ENCODE results near the gene ZMYM3.
A peak's percentile ranks its signal among the peaks of the same experiment; 100 is the strongest.
"Not testable (repeated sequence)": the region's sequence is repeated elsewhere in the genome, so short reads cannot be mapped to it uniquely, and the experiment has no call there.

Gene ZMYM3

DNA sequence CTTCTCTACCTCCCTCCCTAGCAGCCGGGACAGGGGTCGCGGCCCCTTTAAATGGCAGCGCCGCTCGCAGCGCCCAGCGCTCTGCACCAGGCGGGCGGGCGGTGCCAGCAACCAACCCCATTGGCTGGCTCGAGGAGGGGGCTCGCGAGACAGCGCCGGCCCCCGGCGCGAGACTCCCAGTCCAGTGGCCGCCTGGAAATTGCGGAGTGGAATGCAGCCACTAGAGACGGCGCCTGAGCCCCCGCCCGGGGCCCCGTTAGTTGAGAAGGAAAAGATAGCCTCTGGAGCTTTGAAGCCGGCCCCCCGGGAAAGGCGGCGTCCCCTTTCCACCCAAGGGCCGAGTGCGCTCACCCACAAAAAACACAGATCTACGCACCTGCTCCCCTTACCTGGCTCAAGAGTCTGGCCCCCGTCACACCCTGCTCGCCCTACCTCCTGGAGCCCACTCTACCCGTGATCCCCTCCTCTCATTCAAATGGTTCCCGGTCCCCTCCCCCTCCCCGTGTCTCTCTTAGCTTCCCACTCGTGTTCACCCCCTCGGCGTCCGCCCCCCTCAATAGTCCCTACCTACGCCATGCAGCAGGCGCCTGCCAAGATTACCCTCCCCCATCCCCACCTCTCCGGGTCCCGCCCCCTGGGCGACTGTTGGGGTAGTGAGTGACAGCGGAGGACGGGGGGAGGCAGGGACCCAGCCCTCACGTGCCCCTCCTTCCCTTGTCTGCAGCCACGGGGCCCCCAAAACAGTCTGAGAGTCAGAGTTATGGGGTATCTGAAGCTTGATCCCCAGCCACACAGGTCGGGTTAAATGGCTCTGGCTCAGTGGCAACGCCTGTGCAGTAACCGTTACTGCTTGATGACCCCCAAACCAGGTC, at the start of gene ZMYM3:
Gene ZMYM3, minus strand, starts transcription at position 49 of the 872 bp plus-strand sequence. CDS start 885 bp downstream, outside the sequence.
- peak; percentile 49 for DNase-seq (ENCODE audit: low read depth, low spot score)

DNA sequence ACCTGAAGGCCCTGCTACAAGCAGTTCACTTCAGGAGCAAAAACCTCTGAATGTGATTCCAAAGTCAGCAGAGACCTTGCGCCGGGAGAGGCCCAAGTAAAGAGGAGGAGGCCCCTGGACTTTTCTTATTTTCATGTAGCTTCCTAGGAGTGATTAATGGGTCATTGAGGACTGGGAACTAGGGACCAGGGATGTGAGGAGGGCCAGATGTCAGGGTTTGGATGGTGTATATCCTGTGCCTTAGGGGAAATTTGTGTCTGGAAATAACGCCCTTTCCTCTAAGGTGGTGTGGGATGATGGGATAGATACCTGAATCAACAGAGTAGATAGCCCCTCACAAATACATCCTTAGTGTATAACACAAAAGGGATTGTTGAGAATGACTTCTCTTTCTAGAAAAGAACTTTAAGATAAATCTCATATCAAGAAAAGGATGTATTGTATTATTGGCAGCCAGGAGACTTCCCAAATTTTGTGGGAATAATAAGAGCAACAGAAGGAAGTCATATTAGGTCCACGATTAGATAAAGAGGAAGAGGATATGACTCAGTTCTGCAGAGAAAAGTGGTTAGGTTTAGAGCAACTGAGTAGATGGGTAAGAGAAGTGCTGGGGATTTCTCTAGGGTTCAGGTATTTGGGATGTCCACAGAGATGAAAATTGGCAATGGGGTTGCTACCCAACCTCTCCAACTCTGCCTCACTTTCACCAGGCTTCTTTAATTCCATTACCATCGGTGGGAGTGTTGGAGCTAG, 48.7 kb upstream of the ZMYM3 start:
- DNase-seq (ENCODE audit: low read depth, low spot score) = no peak

DNA sequence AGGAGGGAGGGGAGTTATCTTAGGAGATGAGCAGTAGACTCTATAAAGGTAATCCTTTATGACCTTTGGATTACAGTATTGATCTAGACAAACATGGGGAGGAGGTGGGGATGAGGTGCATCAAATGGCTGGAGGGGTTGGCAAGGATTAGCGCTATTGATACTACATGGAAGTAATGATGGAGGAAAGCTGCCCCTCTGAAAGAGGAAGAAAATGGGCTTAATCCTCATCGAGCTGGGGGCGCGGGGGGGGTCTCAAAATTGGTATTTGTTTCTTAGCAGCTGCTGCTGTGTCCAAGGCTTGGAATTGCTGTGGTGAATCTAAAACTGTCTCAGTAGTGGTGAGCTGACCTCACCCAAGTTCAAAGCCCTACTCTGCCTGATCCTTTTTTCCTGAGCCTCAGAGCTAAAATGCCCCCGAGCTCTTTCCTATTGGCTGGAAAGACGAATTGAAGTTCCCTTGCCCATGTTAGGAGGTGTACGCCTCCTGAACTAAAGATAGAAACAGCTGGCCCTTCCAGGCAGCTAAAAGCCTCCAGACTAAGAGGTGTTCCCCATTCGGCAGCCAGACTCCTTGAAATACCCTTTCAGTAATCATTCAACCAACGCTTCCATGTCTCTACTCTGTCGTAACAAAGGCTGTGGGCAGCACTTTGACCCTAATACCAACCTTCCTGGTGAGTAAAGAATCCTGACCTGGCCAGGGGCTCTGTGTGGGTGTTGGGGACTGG, 47.4 kb upstream of the ZMYM3 start, which contains the start of gene ITGB1BP2:
Gene ITGB1BP2, plus strand, starts transcription at position 556 of the 730 bp plus-strand sequence. Its CDS starts 57 bp downstream, at position 613.
- DNase-seq (ENCODE audit: low read depth, low spot score) = no peak

DNA sequence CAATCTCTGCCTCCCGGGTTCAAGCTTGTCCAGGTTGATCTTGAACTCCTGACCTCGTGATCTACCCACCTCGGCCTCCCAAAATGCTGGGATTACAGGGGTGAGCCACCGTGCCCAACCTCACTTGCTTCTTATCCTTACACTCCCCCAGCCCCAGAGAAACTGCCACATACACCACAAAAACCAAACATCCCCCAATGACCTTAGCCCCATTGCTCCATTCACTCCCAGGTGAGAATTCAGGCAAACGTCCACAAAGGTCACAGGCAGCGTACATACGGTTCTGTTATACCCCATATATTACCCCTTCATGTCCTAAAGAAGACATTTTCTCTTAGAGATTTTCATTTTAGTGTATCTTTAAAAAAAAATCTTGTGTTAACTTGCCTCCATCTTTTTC, 46.6 kb upstream of the ZMYM3 start:
- not testable (repeated sequence) for DNase-seq (ENCODE audit: low read depth, low spot score)

DNA sequence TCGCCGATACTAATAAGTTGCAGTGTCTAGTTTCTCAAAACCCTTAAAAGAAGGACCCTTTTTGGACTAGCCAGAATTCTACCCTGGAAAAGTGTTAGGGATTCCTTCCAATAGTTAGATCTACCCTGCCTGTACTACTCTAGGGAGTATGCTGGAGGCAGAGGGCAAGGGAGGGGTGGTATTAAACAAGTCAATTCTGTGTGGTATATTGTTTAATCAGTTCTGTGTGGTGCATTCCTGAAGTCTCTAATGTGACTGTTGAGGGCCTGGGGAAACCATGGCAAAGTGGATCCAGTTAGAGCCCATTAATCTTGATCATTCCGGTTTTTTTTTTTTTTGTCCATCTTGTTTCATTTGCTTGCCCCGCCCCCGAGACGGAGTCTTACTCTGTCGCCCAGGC, 46.1 kb upstream of the ZMYM3 start:
- not testable (repeated sequence) for DNase-seq (ENCODE audit: low read depth, low spot score)

DNA sequence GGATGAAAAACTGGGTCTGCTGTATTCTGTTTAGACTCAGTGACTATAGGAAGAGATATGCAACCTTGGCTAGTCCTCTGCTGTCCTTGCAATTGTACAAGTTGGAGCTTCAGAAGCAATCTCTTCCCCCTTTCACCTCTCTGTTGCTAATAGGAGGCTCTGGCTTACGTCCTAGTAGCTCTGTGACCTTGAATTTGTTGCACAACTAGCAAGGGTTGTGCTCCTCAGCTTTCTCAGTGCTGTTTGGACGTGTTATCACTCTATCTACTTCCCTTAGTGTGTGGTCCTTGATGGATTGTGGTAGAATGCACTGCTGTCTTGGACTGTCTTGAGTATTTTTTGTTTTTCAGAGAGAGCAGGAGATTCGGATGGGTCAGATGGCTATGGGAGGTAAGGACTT, 44.2 kb upstream of the ZMYM3 start:
- no peak for DNase-seq (ENCODE audit: low read depth, low spot score)

DNA sequence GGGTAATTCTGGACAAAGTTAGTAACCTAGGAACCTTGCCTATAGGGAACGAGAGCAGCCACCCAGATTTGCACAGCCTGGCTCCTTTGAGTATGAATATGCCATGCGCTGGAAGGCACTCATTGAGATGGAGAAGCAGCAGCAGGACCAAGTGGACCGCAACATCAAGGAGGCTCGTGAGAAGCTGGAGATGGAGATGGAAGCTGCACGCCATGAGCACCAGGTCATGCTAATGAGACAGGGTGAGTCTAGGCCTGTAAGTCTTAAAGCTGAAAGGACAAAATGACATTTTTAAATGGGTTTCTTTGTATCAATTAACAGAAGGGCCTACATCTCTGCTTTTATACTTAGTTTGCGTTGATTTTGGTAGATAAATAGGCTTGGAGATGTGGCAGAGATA, 42.9 kb upstream of the ZMYM3 start:
- no peak for DNase-seq (ENCODE audit: low read depth, low spot score)

DNA sequence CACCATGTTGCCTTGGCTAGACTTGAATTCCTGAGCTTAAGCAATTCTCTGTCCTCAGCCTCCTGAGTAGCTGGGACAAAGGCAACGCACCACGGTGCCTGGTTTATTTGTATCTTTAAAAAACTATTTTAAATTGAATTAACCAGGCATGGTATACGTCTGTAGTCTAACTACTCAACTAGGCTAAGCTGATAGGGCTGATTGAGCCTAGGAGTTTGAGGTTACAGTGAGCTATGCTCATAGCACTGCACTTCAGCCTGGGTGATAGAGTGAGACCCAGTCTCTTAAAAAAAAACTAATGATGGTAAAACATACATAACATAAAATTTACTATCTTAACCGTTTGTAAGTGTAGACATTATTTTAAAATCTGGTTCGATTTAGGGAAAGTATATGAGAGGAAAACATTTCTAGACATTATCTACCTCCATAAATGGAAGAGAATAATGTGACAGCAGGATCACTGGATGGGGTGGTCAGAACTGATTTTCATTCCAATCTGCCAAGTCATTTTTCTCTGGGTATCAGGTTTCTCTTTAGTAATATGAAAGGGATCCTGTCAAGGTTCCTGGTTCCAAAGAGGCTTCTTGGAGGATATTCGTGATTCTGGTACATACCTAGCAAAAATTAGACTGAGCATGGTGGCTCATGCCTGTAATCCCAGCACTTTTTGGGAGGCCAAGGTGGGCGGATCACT, 38.9 kb upstream of the ZMYM3 start:
- no peak for DNase-seq (ENCODE audit: low read depth, low spot score)

DNA sequence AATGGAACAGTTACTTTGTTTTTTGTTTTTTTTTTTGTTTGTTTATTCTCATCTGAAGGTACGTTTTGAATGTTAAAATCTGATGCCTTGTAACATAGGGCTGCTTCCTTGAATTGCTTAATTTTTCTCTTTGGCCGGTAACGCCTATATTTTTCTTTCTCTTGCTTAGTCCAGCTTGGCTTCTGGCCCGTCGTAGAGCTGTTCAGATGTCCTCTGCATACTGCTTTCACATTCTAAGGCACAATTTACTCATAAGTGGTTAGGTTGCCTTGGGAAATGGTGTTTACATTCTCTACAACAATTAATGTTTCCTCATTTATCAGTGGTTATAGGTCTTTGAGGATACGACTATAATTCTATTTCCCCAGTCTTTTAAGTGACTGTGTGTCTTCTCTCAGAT, 37.4 kb upstream of the ZMYM3 start:
- no peak for DNase-seq (ENCODE audit: low read depth, low spot score)

DNA sequence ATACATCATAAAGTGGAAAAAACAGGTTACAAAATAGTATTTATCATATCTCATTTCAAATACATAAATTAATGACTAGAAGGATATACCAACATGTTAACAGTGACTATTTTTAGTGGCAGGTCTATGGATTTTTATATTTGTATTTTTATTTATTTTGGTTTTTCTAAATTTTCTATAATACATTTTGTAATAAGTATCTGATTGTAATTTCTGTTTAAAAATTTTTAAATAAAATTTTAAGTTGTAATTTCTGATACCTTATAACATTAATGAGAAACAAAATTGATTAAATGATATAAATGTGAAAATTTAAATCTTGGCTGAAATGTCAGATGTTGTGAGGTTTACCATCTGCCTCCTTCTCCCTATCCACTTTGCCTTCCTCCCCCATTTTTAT, 32.0 kb upstream of the ZMYM3 start:
- no peak for DNase-seq (ENCODE audit: low read depth, low spot score)

DNA sequence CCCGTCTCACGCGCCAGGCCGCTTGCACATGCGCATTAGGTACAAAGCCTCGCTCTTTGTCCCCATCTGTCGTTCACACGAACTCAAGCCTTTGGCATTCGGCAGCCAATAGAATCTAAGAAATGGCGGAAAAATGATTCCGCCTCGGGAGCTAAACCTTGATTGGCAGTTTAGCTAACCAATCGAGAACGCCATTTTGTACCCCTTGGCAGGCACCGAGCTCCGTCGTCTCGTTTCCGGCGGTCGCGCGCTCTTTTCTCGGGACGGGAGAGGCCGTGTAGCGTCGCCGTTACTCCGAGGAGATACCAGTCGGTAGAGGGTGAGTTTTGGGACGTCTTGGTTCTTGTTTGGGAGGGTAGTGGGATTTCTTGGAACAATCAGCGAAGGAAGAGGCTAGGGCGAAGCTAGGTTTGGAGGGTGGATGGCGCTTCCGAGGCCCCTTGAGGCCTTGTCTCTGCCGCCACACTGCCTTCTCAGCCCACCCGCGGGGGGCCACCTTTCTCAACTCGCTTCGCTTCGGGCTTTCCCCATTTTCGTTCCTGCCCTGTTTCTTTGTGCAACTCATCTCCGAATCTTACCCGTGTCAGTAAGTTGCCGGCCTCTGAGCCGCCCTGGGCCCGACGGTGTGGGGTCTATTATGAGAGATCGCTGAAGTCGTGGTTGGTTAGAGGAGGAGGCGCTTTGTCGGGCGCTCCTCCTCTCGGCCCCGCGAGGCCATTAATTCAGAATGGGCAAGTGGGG, 29.6 kb upstream of the ZMYM3 start, which contains the start of gene NONO:
Gene NONO, plus strand, starts transcription at position 233 of the 741 bp plus-strand sequence. CDS start 7,003 bp downstream, outside the sequence.
- peak; percentile 65 for DNase-seq (ENCODE audit: low read depth, low spot score)

DNA sequence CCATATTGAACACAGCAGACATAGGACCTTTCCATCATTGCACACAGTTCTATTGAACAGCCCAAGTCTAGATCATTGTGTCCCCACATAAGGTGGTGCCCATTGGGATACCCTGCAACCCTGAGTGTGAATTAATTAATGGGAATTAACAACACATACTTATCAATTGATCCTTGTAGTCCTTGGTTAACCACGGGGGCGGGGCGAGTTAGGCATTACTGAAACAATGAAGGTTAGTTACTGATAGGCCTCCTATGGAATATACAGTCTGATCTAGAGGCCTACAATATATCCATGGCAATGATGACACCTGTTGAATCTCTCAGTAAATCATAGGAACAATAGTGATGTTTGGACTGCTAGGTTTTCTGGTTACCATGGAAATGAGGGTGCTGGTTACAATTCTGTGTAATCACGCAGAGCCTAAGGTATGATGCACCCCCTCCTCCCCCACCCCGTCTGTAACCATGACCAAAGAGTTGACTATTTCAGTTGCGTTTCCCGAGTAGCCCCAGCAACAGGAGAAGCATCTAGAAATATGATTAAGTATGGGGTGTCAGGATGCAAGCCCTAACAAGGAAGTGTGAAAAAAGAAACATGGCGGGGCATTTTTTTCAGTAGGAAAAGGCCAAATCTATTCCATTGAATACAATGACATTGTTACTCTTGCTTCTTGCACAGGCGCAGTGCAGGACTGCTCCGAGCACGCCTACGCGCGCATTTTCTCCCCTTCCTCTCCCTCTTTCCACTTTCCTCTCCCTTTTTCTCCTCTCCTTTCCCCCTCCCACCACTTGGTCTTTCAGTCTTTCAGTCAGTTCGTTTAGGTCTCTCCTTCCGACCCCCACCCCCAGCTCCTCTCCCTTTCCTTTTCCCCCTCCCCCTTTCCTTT, 28.8 kb upstream of the ZMYM3 start:
- peak; percentile 2 for DNase-seq (ENCODE audit: low read depth, low spot score)

DNA sequence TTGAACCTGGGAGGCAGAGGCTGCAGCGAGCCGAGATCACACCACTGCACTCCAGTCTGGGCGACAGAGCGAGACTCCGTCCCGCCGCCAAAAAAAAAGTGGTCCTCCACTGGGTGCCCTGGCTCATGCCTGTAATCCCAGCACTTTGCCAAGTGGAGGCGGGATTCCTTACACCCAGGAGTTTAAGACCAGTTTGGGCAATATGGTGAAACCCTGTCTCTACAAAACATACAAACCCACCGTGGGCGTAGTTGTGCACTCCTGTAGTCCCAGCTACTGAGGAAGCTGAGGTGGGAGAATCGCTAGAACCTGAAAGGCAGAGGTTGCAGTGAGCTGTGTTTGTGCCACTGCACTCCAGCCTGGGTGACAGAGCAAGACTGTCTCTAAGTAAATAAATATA, 27.4 kb upstream of the ZMYM3 start:
- not testable (repeated sequence) for DNase-seq (ENCODE audit: low read depth, low spot score)

DNA sequence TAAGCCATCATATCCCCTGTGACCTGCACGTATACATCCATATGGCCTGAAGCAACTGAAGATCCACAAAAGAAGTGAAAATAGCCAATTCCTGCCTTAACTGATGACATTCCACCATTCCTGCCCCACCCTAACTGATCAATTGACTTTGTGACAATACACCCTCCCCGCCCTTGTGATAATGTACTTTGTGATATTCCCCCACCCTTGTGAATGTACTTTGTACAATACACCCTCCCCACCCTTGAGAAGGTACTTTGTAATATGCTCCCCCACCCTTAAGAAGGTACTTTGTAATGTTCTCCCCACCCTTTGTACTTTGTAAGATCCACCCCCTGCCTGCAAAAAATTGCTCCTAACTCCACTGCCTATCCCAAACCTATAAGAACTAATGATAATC, 18.4 kb upstream of the ZMYM3 start:
- not testable (repeated sequence) for DNase-seq (ENCODE audit: low read depth, low spot score)

DNA sequence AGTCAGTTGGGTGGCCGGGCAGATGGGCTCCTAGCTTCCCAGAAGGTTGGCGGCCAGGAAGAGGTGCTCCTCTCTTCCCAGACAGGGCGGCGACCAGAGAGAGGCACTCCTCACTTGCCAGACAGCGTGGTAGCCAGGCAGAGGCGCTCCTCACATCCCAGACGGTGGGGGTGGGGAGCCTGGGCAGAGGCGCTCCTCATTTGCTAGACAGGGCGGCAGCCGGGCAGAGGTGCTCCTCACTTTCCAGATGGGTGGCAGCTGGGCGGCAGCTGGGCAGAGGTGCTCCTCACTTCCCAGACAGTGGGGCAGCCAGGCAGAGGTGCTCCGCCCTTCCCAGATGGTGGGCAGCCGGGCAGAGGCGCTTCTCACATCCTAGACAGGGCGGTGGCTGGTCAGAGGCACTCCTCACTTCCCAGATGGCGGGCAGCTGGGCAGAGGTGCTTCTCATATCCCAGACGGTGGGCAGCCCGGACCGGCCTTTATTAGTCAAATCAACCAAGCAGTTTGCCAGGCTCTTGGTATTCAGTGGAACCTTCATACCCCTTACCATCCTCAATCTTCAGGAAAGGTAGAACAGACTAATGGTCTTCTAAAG, 16.0 kb upstream of the ZMYM3 start:
- no peak for DNase-seq (ENCODE audit: low read depth, low spot score)

DNA sequence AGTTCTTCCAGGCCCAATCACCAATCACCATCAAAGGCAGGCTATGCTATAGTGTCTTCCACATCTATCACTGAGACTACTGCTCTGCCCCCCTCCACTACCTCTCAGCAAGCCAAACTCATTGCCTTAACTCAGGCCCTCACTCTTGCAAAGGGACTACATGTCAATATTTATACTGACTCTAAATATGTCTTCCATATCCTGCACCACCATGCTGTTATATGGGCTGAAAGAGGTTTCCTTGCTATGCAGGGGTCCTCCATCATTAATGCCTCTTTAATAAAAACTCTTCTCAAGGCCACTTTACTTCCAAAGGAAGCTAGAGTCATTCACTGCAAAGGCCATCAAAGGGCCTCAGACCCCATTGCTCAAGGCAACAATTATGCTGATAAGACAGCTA, 14.7 kb upstream of the ZMYM3 start:
- DNase-seq (ENCODE audit: low read depth, low spot score) = not testable (repeated sequence)

DNA sequence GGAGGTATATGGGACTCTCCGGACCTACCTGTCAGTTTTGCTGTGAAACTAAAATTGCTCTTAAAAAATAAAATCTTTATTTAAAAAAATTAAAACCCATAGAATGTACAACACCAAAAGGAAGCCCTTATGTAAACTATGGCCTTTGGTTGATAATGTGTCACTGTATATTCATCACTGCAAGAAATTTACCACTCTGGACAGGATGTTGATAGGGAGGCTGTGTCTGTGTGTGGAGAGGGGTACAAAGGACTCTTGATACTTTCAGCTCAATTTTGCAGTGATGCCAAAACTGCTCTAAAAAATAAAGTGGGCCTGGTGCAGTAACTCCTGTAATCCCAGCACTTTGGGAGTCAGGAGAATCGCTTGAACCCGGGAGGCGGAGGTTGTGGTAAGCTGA, 2.9 kb upstream of the ZMYM3 start:
- DNase-seq (ENCODE audit: low read depth, low spot score) = no peak

DNA sequence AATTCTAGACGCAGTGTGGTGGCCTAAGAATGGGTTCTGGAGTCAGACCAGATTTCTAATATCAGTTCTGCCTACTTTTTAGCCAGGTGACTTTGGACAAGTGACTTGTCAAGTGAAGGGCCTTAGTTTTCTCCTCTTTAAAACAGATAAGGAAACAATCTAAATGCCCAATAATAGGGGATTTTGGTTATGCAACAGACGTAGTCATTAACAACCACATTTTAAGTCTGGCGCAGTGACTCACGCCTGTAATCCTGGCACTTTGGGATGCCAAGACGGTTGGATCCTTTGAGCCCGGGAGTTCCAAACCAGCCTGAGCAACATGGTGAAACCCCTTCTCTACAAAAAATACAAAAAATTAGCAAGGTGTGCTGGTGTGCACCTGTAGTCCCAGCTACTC, 2.1 kb upstream of the ZMYM3 start:
- DNase-seq (ENCODE audit: low read depth, low spot score) = no peak

All from activated naive CD8-positive, alpha-beta T cell treated with anti-CD3 and anti-CD28 coated beads, Interleukin-2, amount 50 U/mL, for 16 hours (primary cell).